Neuron (in vitro differentiated cells): ENCODE measurements around the gene NRCAM.

ENCODE experiments used
- H2AFZ ChIP-seq: one replicate; pipeline ENCODE4 v1.6.1; 2013; ENCODE audit warnings: low read depth, mild to moderate bottlenecking, inconsistent platforms, low read length, moderate library complexity
- H3K27me3 ChIP-seq: one replicate; pipeline ENCODE4 v1.6.1; 2013; ENCODE audit warnings: low read length; ENCODE audit not compliant: insufficient read depth
- H3K36me3 ChIP-seq: one replicate; pipeline ENCODE4 v1.6.1; 2013; ENCODE audit warnings: low read length; ENCODE audit not compliant: insufficient read depth
- H3K4me1 ChIP-seq: one replicate; pipeline ENCODE4 v1.6.1; 2013; ENCODE audit warnings: low read length; ENCODE audit not compliant: insufficient read depth
- H3K4me3 ChIP-seq: 2 replicates; pipeline ENCODE4 v1.5.1; 2013; ENCODE audit warnings: mild to moderate bottlenecking, low read length, moderate library complexity
- H3K9me3 ChIP-seq: one replicate; pipeline ENCODE4 v1.6.1; 2013; ENCODE audit warnings: low read length

Gene NRCAM

DNA sequence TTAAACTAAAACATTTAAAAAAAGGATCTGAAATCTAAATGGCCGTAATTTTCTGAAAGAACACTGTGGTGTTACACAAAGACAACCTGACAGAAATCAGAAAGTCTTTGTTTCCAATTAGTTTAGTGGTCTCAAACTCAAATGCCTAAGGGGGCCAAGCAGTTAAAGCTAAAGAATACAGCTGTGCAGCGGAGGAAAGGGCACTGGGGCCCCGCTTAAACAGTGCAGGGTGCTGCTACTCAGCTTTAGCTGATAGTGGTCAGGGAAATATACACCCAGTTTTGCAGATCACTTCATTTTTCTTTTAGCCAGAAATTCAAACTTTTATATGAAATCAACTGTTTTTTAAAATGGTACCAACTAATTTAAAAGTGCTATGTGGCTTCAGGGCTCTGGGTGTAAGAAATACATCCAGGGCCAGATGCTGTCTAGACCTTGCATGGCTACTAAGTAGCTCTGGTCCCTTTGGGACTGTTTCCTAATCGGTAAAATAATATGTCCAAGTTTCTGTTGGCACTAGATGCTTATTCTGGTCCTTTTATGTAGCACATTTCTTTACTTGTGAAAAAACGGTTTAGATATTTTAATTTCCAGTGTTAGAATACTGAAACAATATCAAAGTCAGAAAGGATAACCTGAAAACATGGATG lies 164.3 kb downstream of the NRCAM start:
- H3K27me3 ChIP-seq, result no peaks in the 10 kb centered on the region
- peaks cover 28% of the 10 kb centered on the region for H3K4me1 ChIP-seq
- no peak overlapping the region for H2AFZ ChIP-seq
- no peaks in the 10 kb centered on the region for H3K9me3 ChIP-seq
- no peak overlapping the region for H3K4me3 ChIP-seq
- no peaks in the 10 kb centered on the region for H3K36me3 ChIP-seq

DNA sequence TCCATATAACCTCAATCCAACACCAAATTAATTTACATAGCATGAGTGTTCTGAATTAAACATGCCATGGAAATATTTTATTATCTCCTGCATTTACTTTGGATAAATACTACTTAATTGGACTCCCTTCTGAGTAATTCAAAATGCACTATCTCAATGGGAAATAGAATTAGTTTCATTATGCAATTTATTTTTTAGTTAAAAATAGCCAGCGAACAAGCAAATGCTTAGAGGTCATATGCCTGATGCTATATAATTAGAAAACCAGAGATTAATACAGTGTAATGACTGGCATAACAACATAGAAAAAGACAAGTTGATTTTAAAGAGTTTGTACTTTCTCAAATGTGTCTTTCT lies 165.1 kb downstream of the NRCAM start:
- H2AFZ ChIP-seq, result no peak overlapping the region
- H3K27me3 ChIP-seq, result no peaks in the 10 kb centered on the region
- no peaks in the 10 kb centered on the region for H3K9me3 ChIP-seq
- H3K4me3 ChIP-seq, result no peak overlapping the region
- H3K4me1 ChIP-seq, result peaks cover 28% of the 10 kb centered on the region
- H3K36me3 ChIP-seq, result no peaks in the 10 kb centered on the region

DNA sequence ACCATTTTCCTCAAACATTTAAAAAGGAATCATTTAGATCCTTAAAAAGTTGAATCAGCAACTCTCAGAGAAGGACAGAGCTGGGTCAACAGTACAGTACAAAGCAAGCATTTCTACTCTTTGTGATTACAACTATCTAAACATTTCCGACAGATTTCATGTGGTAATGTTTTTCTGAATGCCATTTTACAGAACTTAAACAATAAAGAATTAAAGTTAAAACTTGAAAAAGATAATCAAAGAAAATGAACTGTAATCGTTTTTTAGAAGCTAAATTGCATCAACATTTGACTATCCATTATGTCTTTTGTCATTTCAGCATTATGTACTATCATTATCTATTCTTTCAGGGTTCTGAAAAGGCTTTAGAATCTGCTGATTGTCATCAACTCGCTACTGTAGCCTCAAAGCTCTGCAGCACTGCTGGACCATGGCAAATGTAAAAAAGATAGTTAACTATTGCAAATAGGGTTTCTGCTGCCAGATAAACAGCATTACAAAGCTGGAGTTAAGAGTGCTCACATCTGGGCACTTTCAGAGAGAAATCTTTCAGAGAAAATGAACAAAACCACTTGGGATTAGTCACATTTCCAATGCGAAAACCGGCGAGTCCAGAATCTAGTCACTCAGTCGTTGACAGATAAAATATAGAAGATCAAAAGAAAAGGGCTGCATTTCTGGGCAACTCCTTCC lies 165.6 kb downstream of the NRCAM start:
- Histone ChIP-seq H3K9me3 (no peaks in the 10 kb centered on the region), H2AFZ (no peak overlapping the region), H3K4me1 (peaks cover 28% of the 10 kb centered on the region), H3K36me3 (no peaks in the 10 kb centered on the region), H3K4me3 (no peak overlapping the region), H3K27me3 (no peaks in the 10 kb centered on the region)

DNA sequence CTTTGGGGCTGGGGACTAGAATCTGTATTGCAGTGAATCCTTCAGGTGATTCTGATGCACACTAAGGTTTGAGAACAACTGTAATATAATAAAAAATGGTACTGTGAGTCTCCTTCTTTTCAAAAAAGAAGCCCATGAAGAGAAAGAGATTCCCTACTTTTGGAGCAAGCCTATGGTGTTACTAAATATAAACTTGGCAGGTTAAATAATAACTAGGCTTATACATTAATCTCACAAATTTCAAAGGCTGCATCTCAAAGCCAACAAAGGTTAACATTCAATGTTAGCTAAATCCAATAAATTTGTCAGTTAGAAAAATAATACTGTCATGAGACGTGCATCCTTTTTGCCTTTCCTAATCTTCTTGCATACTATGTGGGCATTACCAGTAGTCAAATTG lies 166.4 kb downstream of the NRCAM start:
- no peak overlapping the region for H3K4me3 ChIP-seq
- no peak overlapping the region for H2AFZ ChIP-seq
- no peaks in the 10 kb centered on the region for H3K9me3 ChIP-seq
- peaks cover 28% of the 10 kb centered on the region for H3K4me1 ChIP-seq
- no peaks in the 10 kb centered on the region for H3K36me3 ChIP-seq
- H3K27me3 ChIP-seq, result no peaks in the 10 kb centered on the region

DNA sequence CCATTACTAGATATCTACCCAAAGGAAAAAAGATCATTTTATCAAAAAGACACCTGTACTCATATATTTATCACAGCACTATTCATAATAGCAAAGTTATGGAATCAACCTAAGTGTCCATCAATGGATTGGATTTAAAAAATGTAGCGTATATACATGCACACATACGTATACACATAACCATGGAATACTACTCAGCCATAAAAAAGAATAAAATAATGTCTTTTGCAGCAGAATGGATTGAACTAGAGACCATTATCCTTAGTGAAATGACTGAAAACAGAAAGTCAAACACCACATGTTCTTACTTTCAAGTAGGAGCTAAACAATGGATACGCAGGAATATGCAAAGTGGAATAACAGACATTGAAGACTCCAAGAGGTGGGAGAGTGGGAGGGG lies 168.4 kb downstream of the NRCAM start:
- H3K4me1 ChIP-seq, result peaks cover 26% of the 10 kb centered on the region
- no peaks in the 10 kb centered on the region for H3K27me3 ChIP-seq
- no peaks in the 10 kb centered on the region for H3K36me3 ChIP-seq
- H3K9me3 ChIP-seq, result no peaks in the 10 kb centered on the region
- no peak overlapping the region for H2AFZ ChIP-seq
- no peak overlapping the region for H3K4me3 ChIP-seq

DNA sequence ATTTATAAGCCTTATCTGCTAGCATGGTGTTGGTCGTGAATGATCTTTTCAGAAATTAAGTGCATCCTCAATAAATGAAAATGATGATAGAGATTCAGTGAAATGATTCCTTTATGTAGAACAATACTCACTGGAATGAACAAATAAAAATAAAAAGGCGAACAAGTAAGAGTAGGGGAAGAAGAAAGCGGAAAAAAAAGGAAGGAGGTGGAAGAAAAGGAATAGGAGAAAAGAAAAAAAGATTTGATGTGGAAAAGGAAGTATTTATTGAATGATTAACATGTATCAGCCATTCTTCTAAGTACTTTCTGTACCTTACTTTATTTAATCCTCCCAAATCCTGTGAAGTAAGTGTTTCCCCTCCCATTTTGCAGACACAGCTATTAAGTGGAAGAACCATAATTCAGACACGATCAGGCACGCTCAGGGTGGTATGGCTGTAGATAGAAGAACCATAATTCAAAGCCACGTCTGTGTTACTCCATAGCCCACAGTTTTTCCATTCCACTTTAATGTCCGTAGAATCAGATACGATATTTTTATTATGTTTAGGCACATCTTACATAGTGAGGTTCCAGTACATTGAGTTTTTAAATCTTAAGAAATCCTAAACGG lies 169.8 kb downstream of the NRCAM start:
- H3K36me3 ChIP-seq, result no peaks in the 10 kb centered on the region
- H3K4me1 ChIP-seq, result peaks cover 21% of the 10 kb centered on the region
- no peaks in the 10 kb centered on the region for H3K27me3 ChIP-seq
- H2AFZ ChIP-seq, result no peak overlapping the region
- no peaks in the 10 kb centered on the region for H3K9me3 ChIP-seq
- H3K4me3 ChIP-seq, result no peak overlapping the region

DNA sequence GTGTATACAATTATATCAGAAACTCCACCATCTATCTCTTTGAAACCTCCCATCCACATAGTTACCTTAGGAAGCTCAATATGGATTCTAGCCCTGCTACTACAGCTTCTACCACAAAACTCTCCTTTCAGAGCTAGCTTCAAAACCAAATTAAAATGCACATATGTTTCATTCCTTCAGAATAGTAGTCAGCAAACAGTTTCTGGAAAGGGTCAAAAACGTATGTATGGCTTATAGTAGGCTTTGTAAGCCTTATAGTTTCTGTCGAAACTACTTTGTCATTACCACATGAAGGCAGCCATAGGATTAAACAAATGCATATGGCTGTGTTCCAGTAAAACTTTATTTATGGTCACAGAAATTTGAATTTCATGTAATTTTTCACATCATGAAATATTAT lies 170.5 kb downstream of the NRCAM start:
- Histone ChIP-seq H3K9me3 (no peaks in the 10 kb centered on the region), H2AFZ (no peak overlapping the region), H3K4me1 (peaks cover 15% of the 10 kb centered on the region), H3K4me3 (no peak overlapping the region), H3K27me3 (no peaks in the 10 kb centered on the region), H3K36me3 (no peaks in the 10 kb centered on the region)

DNA sequence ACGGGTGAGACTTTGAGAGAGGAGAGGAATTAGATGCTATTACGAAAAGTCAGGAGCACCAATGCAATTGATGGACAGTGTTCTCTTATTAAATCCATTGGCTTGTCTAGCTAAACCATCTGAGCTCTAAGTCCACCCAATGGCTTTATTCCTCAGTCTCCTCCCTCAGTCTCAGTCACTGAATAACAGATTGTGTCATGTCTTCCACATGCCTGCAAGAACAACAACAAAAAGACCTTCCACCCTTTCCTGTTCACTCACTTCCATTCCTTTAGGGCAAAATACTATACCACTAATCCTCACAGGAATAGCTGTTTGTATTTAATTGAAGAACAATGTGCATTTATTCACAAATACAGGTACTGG lies 171.2 kb downstream of the NRCAM start:
- no peaks in the 10 kb centered on the region for H3K9me3 ChIP-seq
- no peak overlapping the region for H3K4me3 ChIP-seq
- no peaks in the 10 kb centered on the region for H3K27me3 ChIP-seq
- peaks cover 7% of the 10 kb centered on the region for H3K4me1 ChIP-seq
- H2AFZ ChIP-seq, result no peak overlapping the region
- no peaks in the 10 kb centered on the region for H3K36me3 ChIP-seq

DNA sequence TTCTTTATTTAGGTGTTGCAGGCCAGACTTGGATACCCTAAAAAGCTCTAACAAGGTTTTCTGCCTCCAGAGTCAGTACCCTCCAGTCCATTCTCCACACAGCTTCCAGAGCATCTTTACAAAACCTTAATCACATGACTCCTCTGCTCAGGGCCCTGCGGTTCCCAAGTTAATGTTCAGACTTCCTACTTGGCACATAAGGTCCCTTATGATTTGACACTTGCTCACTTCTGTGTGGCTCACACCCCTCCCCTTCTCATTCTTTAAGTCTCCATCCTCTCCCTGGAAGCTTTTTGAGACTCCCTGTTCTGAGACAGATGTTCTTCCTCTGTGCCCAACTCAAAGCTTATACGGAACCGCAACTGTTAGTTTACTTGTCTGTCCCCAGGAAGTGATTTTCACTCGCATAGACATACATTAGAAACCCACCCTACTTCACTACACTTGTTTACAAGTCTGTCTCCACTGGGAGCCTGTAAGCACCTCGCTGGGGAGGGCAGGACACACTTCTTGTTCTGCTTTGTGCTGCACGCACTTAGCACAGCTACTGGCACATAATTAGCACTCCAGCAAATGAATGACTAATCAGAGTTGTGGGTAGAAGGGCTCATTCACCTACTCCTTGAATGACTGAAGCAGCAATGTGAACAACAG lies 171.8 kb downstream of the NRCAM start:
- H3K36me3 ChIP-seq, result no peaks in the 10 kb centered on the region

DNA sequence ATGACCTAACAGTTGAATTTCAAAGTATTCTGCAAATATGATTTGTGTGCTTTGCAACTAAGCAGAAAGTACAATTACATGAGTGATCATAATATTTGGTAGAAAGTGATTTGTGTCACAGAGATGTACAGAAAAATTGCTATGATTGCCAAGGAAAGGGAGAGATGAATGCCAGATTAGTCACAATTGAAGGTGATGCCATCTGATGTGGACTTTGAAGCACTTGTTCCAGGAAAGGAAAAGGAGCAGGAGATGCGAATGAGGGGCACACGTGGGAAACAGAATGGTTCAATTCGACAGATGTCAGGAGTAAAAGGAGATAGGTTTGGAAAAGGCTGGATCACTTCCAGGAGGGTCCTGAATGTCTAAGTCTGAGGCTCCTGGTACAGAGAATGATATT lies 173.0 kb downstream of the NRCAM start:
- no peaks in the 10 kb centered on the region for H3K36me3 ChIP-seq
- H3K4me3 ChIP-seq, result no peak overlapping the region
- peaks cover 7% of the 10 kb centered on the region for H3K4me1 ChIP-seq
- no peak overlapping the region for H2AFZ ChIP-seq
- no peaks in the 10 kb centered on the region for H3K27me3 ChIP-seq
- H3K9me3 ChIP-seq, result no peaks in the 10 kb centered on the region

More for the DNA sequence above, 171.8 kb downstream of the NRCAM start:
- Histone ChIP-seq H3K27me3 (no peaks in the 10 kb centered on the region), H2AFZ (no peak overlapping the region), H3K4me1 (peaks cover 7% of the 10 kb centered on the region), H3K9me3 (no peaks in the 10 kb centered on the region), H3K4me3 (no peak overlapping the region)

DNA sequence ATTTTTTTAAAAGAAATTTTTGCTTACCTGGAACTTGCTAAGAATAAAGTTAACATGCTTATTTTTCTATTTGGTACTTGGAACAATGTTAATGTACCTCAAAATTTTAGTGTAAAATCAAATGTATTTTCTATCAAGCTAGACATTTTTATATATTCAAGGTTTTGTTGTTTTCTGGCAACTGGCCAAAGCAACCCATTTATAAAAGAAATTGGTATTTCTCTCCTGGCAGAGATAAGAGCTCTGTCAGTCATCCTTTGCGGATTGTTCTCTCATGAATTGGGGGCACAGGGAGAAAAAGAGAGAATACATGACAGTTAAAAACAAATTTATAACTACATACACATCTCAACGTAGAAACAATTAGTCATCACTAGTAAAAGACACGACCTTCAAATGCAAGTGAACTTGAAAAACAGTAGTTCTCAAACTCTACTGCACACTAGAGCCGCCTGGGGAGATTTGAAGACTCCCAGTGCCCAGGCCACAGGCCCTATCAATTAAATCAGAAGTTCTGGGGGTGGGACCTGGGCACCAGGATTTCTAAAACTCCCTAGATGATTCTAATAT lies 173.7 kb downstream of the NRCAM start:
- no peaks in the 10 kb centered on the region for H3K27me3 ChIP-seq
- H3K9me3 ChIP-seq, result no peaks in the 10 kb centered on the region
- H3K4me3 ChIP-seq, result no peak overlapping the region
- H3K4me1 ChIP-seq, result peaks cover 7% of the 10 kb centered on the region
- H3K36me3 ChIP-seq, result no peaks in the 10 kb centered on the region
- no peak overlapping the region for H2AFZ ChIP-seq

DNA sequence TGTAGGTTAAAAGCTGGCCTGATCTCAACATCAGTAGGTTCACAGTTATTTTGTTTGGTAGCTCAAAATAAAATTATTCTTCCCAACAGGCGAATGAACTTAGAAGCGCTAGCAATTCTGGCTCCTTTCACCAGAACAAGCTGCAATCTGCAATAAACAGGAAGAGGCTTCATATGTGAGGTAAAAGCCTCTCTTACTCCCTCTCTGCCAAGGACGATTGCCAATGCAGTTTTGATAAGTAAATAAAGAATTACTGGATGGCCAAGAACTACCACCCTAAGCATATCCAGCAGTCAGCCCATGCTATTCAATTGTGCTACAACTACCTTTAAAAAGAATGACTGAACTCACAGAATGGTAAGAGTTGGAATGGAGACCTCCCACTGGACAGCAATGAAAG lies 176.1 kb downstream of the NRCAM start:
- Histone ChIP-seq H3K4me3 (no peak overlapping the region), H3K9me3 (no peaks in the 10 kb centered on the region), H3K27me3 (no peaks in the 10 kb centered on the region), H3K4me1 (peaks cover 7% of the 10 kb centered on the region), H3K36me3 (no peaks in the 10 kb centered on the region), H2AFZ (no peak overlapping the region)

DNA sequence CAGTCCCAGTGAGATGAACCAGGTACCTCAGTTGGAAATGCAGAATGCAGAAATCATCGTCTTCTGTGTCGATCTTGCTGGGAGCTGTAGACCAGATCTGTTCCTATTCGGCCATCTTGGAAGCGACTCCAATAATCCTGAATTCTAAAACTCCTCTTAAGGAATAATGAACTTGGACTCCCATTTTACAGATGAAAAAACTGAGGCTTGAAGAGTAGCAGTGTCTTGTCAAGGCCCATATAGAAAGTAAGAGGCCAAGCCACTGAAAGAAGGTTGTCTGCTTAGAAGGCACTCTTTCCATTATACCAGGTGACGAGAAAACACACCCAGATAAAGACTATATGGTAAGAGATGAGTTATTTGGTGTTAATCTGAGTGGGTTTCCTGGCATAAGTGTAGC lies 177.5 kb downstream of the NRCAM start:
- Histone ChIP-seq H2AFZ (no peak overlapping the region), H3K9me3 (no peaks in the 10 kb centered on the region), H3K27me3 (no peaks in the 10 kb centered on the region), H3K36me3 (no peaks in the 10 kb centered on the region), H3K4me3 (no peak overlapping the region), H3K4me1 (peaks cover 7% of the 10 kb centered on the region)
